ENCODE data around the gene RHOF.

The RHOF gene

DNA sequence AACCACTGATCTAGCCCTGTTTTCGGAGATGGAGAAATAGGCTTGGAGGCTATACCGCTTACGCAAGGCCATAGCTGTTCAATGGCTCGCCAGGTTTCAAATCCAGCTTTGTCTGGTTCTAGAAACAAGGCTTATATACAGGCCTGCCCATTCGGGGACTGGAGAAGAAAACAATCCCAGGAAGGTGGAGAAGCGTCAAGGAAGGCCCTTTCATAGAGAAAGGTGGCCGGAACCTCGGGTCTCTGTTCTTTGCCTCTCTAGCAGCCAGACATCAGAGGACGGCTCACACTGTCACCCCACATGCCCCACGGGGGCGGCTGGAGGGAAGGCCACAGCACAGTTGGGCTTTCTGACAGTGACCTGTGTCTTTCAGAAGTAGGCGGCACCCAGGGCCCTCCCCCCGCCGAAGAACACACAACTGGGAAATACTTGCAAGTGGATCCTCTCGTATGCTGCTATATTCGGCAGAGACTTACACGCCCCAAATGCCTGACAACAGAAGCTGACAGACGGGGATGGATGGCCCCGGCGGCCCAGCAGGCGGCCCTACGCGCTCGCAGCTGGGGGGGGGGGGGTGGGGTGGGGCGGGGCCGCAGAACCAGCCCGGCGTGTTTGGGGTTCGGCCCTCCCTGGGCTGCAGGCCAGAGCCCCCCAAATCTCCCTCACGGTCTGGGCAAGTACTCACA lies 5.8 kb upstream of the RHOF start (continued):
- TF ChIP-seq RARB (CRISPR knock-in tag; IDR thresholded peaks at IDR 0.05): no peak
- TF ChIP-seq BACH2 (CRISPR knock-in tag; IDR thresholded peaks at IDR 0.05; ENCODE audit: borderline replicate concordance): no peak
- TF ChIP-seq POU6F1 (CRISPR knock-in tag; IDR thresholded peaks at IDR 0.05; ENCODE audit: borderline replicate concordance, low read depth): no peak
- no peak for TF ChIP-seq ESRRG (CRISPR knock-in tag; IDR thresholded peaks at IDR 0.05)
- TF ChIP-seq OSR1 (CRISPR knock-in tag; IDR thresholded peaks at IDR 0.05): no peak

GRCh38 chr12:121798787-121799155 lies 5.3 kb upstream of the RHOF start:
- ATAC-seq: no peak
- TF ChIP-seq ISL1 (CRISPR knock-in tag; IDR thresholded peaks at IDR 0.05) (no peak), ESRRG (CRISPR knock-in tag; IDR thresholded peaks at IDR 0.05) (no peak), POU6F1 (CRISPR knock-in tag; IDR thresholded peaks at IDR 0.05; ENCODE audit: borderline replicate concordance, low read depth) (no peak), ZNF8 (CRISPR knock-in tag; IDR thresholded peaks at IDR 0.05) (no peak), ARNTL (CRISPR knock-in tag; IDR thresholded peaks at IDR 0.05; ENCODE audit: borderline replicate concordance, low read depth) (no peak), OSR1 (CRISPR knock-in tag; IDR thresholded peaks at IDR 0.05) (no peak), PPARA (CRISPR knock-in tag; IDR thresholded peaks at IDR 0.05; ENCODE audit: borderline replicate concordance) (no peak), BACH2 (CRISPR knock-in tag; IDR thresholded peaks at IDR 0.05; ENCODE audit: borderline replicate concordance) (no peak), CSDC2 (CRISPR knock-in tag; IDR thresholded peaks at IDR 0.05) (no peak)
- TF ChIP-seq, protein P1, sequence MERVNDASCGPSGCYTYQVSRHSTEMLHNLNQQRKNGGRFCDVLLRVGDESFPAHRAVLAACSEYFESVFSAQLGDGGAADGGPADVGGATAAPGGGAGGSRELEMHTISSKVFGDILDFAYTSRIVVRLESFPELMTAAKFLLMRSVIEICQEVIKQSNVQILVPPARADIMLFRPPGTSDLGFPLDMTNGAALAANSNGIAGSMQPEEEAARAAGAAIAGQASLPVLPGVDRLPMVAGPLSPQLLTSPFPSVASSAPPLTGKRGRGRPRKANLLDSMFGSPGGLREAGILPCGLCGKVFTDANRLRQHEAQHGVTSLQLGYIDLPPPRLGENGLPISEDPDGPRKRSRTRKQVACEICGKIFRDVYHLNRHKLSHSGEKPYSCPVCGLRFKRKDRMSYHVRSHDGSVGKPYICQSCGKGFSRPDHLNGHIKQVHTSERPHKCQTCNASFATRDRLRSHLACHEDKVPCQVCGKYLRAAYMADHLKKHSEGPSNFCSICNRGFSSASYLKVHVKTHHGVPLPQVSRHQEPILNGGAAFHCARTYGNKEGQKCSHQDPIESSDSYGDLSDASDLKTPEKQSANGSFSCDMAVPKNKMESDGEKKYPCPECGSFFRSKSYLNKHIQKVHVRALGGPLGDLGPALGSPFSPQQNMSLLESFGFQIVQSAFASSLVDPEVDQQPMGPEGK (CRISPR knock-in tag; IDR thresholded peaks at IDR 0.05; ENCODE audit: borderline replicate concordance): no peak
- TF ChIP-seq, protein P2, sequence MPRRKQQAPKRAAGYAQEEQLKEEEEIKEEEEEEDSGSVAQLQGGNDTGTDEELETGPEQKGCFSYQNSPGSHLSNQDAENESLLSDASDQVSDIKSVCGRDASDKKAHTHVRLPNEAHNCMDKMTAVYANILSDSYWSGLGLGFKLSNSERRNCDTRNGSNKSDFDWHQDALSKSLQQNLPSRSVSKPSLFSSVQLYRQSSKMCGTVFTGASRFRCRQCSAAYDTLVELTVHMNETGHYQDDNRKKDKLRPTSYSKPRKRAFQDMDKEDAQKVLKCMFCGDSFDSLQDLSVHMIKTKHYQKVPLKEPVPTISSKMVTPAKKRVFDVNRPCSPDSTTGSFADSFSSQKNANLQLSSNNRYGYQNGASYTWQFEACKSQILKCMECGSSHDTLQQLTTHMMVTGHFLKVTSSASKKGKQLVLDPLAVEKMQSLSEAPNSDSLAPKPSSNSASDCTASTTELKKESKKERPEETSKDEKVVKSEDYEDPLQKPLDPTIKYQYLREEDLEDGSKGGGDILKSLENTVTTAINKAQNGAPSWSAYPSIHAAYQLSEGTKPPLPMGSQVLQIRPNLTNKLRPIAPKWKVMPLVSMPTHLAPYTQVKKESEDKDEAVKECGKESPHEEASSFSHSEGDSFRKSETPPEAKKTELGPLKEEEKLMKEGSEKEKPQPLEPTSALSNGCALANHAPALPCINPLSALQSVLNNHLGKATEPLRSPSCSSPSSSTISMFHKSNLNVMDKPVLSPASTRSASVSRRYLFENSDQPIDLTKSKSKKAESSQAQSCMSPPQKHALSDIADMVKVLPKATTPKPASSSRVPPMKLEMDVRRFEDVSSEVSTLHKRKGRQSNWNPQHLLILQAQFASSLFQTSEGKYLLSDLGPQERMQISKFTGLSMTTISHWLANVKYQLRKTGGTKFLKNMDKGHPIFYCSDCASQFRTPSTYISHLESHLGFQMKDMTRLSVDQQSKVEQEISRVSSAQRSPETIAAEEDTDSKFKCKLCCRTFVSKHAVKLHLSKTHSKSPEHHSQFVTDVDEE (CRISPR knock-in tag; IDR thresholded peaks at IDR 0.05): no peak

DNA sequence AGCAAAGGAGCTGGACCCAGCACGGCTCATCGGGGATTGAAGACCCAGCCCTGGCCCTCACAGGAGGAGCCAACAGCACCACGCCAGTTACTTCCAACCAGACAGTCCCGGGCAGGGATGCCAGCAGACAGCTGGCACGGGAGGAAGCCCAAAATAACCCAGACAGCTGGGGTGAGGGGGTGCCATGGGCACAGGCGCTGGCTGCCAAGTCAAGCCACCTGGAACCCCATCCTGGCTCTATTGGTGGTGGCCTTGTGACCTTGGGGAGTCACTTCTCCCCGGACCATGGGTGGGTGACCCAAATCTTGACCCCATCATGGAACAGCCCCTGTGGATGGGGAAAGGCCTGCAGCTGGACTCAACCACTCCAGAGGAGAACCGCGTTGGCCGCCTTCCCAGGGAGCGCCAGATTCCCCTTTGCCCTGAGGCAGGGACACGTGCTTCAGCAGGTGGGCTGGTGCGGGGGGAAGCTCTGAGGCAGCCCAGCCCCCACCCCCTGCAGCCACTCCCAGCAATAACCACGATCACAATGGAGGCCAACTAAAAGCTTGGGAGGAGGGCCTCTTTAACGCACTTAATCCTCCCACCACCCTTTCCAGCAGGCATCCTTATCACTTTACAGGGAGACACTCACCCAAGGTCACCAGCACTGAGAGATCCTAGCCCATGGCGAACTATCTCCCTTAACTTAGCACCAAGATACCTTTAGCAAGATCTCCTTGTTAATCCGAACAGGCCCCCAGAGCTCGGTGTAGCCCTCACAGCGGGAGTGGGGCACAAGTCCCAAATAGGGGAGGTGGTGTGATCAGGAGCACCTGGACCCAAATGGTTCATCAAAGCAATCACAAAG lies 4.7 kb upstream of the RHOF start:
- TF ChIP-seq TCF4 (CRISPR knock-in tag; IDR thresholded peaks at IDR 0.05; ENCODE audit: borderline replicate concordance) (peak; percentile 54; the same call in 1 of the 2 replicates), SNAI2 (CRISPR knock-in tag; IDR thresholded peaks at IDR 0.05) (peak; percentile 75; the same call in 1 of the 2 replicates)
- TF ChIP-seq, protein P2 (CRISPR knock-in tag; IDR thresholded peaks at IDR 0.05): peak; percentile 55; the same call in 1 of the 2 replicates
- TF ChIP-seq, protein P3, sequence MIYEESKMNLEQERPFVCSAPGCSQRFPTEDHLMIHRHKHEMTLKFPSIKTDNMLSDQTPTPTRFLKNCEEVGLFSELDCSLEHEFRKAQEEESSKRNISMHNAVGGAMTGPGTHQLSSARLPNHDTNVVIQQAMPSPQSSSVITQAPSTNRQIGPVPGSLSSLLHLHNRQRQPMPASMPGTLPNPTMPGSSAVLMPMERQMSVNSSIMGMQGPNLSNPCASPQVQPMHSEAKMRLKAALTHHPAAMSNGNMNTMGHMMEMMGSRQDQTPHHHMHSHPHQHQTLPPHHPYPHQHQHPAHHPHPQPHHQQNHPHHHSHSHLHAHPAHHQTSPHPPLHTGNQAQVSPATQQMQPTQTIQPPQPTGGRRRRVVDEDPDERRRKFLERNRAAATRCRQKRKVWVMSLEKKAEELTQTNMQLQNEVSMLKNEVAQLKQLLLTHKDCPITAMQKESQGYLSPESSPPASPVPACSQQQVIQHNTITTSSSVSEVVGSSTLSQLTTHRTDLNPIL (CRISPR knock-in tag; IDR thresholded peaks at IDR 0.05; ENCODE audit: low read depth): no peak

More for the DNA sequence above, 4.7 kb upstream of the RHOF start:
- no peak for ATAC-seq

Measured in SK-N-SH treated with all-trans-retinoic acid at 6 μM for 48 hours (cell line).